ENCODE data around the gene PRR23E.

The PRR23E gene

GRCh38 chr3:127165036-127165435 is 27.9 kb upstream of the PRR23E start:
- no peak for DNase-seq

- no peak for DNase-seq
These were observed 27.0 kb upstream of the PRR23E start for GRCh38 chr3:127165694-127166485.

- DNase-seq = no peak
These were observed 26.3 kb upstream of the PRR23E start for GRCh38 chr3:127166501-127167065.

- no peak for DNase-seq
These were observed 25.5 kb upstream of the PRR23E start for GRCh38 chr3:127167315-127168043.

- no peak for DNase-seq
These were observed 24.7 kb upstream of the PRR23E start for GRCh38 chr3:127168271-127168670.

GRCh38 chr3:127170814-127171213 is 22.1 kb upstream of the PRR23E start:
- no peak for DNase-seq

GRCh38 chr3:127171320-127171719 is 21.6 kb upstream of the PRR23E start:
- no peak for DNase-seq

GRCh38 chr3:127171721-127172120 is 21.2 kb upstream of the PRR23E start:
- DNase-seq = no peak

- no peak for DNase-seq
These were observed 20.7 kb upstream of the PRR23E start for GRCh38 chr3:127172211-127172610.

GRCh38 chr3:127172781-127173515 is 20.0 kb upstream of the PRR23E start:
- DNase-seq = no peak

GRCh38 chr3:127173516-127174166 is 19.3 kb upstream of the PRR23E start:
- no peak for DNase-seq

- DNase-seq = no peak
These were observed 18.6 kb upstream of the PRR23E start for GRCh38 chr3:127174284-127174683.

GRCh38 chr3:127174715-127175140 is 18.2 kb upstream of the PRR23E start:
- DNase-seq = no peak

- no peak for DNase-seq
These were observed 17.7 kb upstream of the PRR23E start for GRCh38 chr3:127175272-127175671.

- DNase-seq = no peak
These were observed 15.7 kb upstream of the PRR23E start for GRCh38 chr3:127177226-127177625.

- no peak for DNase-seq
These were observed 12.1 kb upstream of the PRR23E start for GRCh38 chr3:127180859-127181258.

GRCh38 chr3:127182431-127182830 is 10.5 kb upstream of the PRR23E start:
- DNase-seq = no peak

- DNase-seq = no peak
These were observed 9.8 kb upstream of the PRR23E start for GRCh38 chr3:127182848-127183714.

- DNase-seq = no peak
These were observed 8.7 kb upstream of the PRR23E start for GRCh38 chr3:127183931-127184869.

GRCh38 chr3:127184870-127185216 is 8.1 kb upstream of the PRR23E start:
- DNase-seq = no peak

- DNase-seq = no peak
These were observed 7.7 kb upstream of the PRR23E start for GRCh38 chr3:127185268-127185667.
